ENCODE data around the gene PKD1L1.
"Not testable (repeated sequence)": the region's sequence is repeated elsewhere in the genome, so short reads cannot be mapped to it uniquely, and the experiment has no call there.

Gene PKD1L1

GRCh38 chr7:47948141-47948790, at the start of gene PKD1L1:
PKD1L1 (minus strand) TSS chr7:47948466; CDS start chr7:47948440, 26 bp downstream.
- H3K27me3 ChIP-seq (ENCODE audit: control insufficient read depth in 1 of 2, insufficient read depth in 2 of 2, low read length in 2 of 2) = no peaks in the 10 kb centered on the region
- no peaks in the 10 kb centered on the region for H3K4me1 ChIP-seq (ENCODE audit: insufficient read depth, low read length)
- H3K27ac ChIP-seq (ENCODE audit: low read depth, low read length) = no peak within 1 kb of the TSS
- no peaks in the 10 kb centered on the region for H3K9me3 ChIP-seq (ENCODE audit: low read length)
- H3K4me3 ChIP-seq (ENCODE audit: low read depth in 1 of 2, low read length in 2 of 2) = no peak within 1 kb of the TSS
- no peaks in the 10 kb centered on the region for H3K36me3 ChIP-seq (ENCODE audit: insufficient read depth, low read length)
- H3K9ac ChIP-seq (ENCODE audit: low read length) = no peak within 1 kb of the TSS

- H3K36me3 ChIP-seq (ENCODE audit: insufficient read depth, low read length) = no peaks in the 10 kb centered on the region
- H3K4me1 ChIP-seq (ENCODE audit: insufficient read depth, low read length) = no peaks in the 10 kb centered on the region
- no peaks in the 10 kb centered on the region for H3K27me3 ChIP-seq (ENCODE audit: control insufficient read depth in 1 of 2, insufficient read depth in 2 of 2, low read length in 2 of 2)
- H3K4me3 ChIP-seq (ENCODE audit: low read depth in 1 of 2, low read length in 2 of 2) = peak overlapping the region in 1 of 2 donors; percentile 65
- no peak overlapping the region for H3K9ac ChIP-seq (ENCODE audit: low read length)
- H3K27ac ChIP-seq (ENCODE audit: low read depth, low read length) = no peak overlapping the region
- H3K9me3 ChIP-seq (ENCODE audit: low read length) = no peaks in the 10 kb centered on the region
Measured at GRCh38 chr7:47992446-47992845, 44.2 kb upstream of the PKD1L1 start.

GRCh38 chr7:47991741-47992311, 43.6 kb upstream of the PKD1L1 start:
- no peaks in the 10 kb centered on the region for H3K4me1 ChIP-seq (ENCODE audit: insufficient read depth, low read length)
- peak overlapping the region; percentile 45 for H3K27ac ChIP-seq (ENCODE audit: low read depth, low read length)
- no peak overlapping the region for H3K9ac ChIP-seq (ENCODE audit: low read length)
- H3K9me3 ChIP-seq (ENCODE audit: low read length) = no peaks in the 10 kb centered on the region
- H3K36me3 ChIP-seq (ENCODE audit: insufficient read depth, low read length) = no peaks in the 10 kb centered on the region
- H3K27me3 ChIP-seq (ENCODE audit: control insufficient read depth in 1 of 2, insufficient read depth in 2 of 2, low read length in 2 of 2) = no peaks in the 10 kb centered on the region
- H3K4me3 ChIP-seq (ENCODE audit: low read depth in 1 of 2, low read length in 2 of 2) = peak overlapping the region; percentile 35 to 65

GRCh38 chr7:47991270-47991669, 43.0 kb upstream of the PKD1L1 start:
- Histone ChIP-seq H3K9ac (ENCODE audit: low read length) (no peak overlapping the region), H3K27ac (ENCODE audit: low read depth, low read length) (no peak overlapping the region), H3K9me3 (ENCODE audit: low read length) (no peaks in the 10 kb centered on the region), H3K36me3 (ENCODE audit: insufficient read depth, low read length) (no peaks in the 10 kb centered on the region), H3K27me3 (ENCODE audit: control insufficient read depth in 1 of 2, insufficient read depth in 2 of 2, low read length in 2 of 2) (no peaks in the 10 kb centered on the region), H3K4me1 (ENCODE audit: insufficient read depth, low read length) (no peaks in the 10 kb centered on the region), H3K4me3 (ENCODE audit: low read depth in 1 of 2, low read length in 2 of 2) (peak overlapping the region in 1 of 2 donors; percentile 65)

- Histone ChIP-seq H3K9ac (ENCODE audit: low read length) (no peak overlapping the region), H3K36me3 (ENCODE audit: insufficient read depth, low read length) (no peaks in the 10 kb centered on the region), H3K9me3 (ENCODE audit: low read length) (no peaks in the 10 kb centered on the region), H3K27ac (ENCODE audit: low read depth, low read length) (no peak overlapping the region), H3K27me3 (ENCODE audit: control insufficient read depth in 1 of 2, insufficient read depth in 2 of 2, low read length in 2 of 2) (no peaks in the 10 kb centered on the region), H3K4me3 (ENCODE audit: low read depth in 1 of 2, low read length in 2 of 2) (no peak overlapping the region), H3K4me1 (ENCODE audit: insufficient read depth, low read length) (no peaks in the 10 kb centered on the region)
Measured at GRCh38 chr7:47990592-47990991, 42.3 kb upstream of the PKD1L1 start.

- H3K9me3 ChIP-seq (ENCODE audit: low read length); H3K9ac ChIP-seq (ENCODE audit: low read length); H3K36me3 ChIP-seq (ENCODE audit: insufficient read depth, low read length); H3K27me3 ChIP-seq (ENCODE audit: control insufficient read depth in 1 of 2, insufficient read depth in 2 of 2, low read length in 2 of 2); H3K27ac ChIP-seq (ENCODE audit: low read depth, low read length); H3K4me1 ChIP-seq (ENCODE audit: insufficient read depth, low read length); H3K4me3 ChIP-seq (ENCODE audit: low read depth in 1 of 2, low read length in 2 of 2): not testable (repeated sequence)
Measured at GRCh38 chr7:47989607-47990400, 41.5 kb upstream of the PKD1L1 start.

- H3K36me3 ChIP-seq (ENCODE audit: insufficient read depth, low read length) = no peaks in the 10 kb centered on the region
- no peak overlapping the region for H3K27ac ChIP-seq (ENCODE audit: low read depth, low read length)
- H3K9me3 ChIP-seq (ENCODE audit: low read length) = no peaks in the 10 kb centered on the region
- no peak overlapping the region for H3K4me3 ChIP-seq (ENCODE audit: low read depth in 1 of 2, low read length in 2 of 2)
- H3K4me1 ChIP-seq (ENCODE audit: insufficient read depth, low read length) = no peaks in the 10 kb centered on the region
- H3K9ac ChIP-seq (ENCODE audit: low read length) = no peak overlapping the region
- H3K27me3 ChIP-seq (ENCODE audit: control insufficient read depth in 1 of 2, insufficient read depth in 2 of 2, low read length in 2 of 2) = no peaks in the 10 kb centered on the region
Measured at GRCh38 chr7:47988496-47989386, 40.5 kb upstream of the PKD1L1 start.

GRCh38 chr7:47982610-47983009, 34.3 kb upstream of the PKD1L1 start:
- Histone ChIP-seq H3K9ac (ENCODE audit: low read length) (no peak overlapping the region), H3K4me3 (ENCODE audit: low read depth in 1 of 2, low read length in 2 of 2) (no peak overlapping the region), H3K36me3 (ENCODE audit: insufficient read depth, low read length) (peaks cover 4% of the 10 kb centered on the region), H3K4me1 (ENCODE audit: insufficient read depth, low read length) (peaks cover 13% of the 10 kb centered on the region), H3K27ac (ENCODE audit: low read depth, low read length) (no peak overlapping the region), H3K9me3 (ENCODE audit: low read length) (no peaks in the 10 kb centered on the region), H3K27me3 (ENCODE audit: control insufficient read depth in 1 of 2, insufficient read depth in 2 of 2, low read length in 2 of 2) (no peaks in the 10 kb centered on the region)

GRCh38 chr7:47980648-47981047, 32.4 kb upstream of the PKD1L1 start:
- H3K9ac ChIP-seq (ENCODE audit: low read length); H3K9me3 ChIP-seq (ENCODE audit: low read length); H3K27ac ChIP-seq (ENCODE audit: low read depth, low read length); H3K27me3 ChIP-seq (ENCODE audit: control insufficient read depth in 1 of 2, insufficient read depth in 2 of 2, low read length in 2 of 2); H3K4me3 ChIP-seq (ENCODE audit: low read depth in 1 of 2, low read length in 2 of 2): not testable (repeated sequence)
- Histone ChIP-seq H3K4me1 (ENCODE audit: insufficient read depth, low read length) (peaks cover 16% of the 10 kb centered on the region), H3K36me3 (ENCODE audit: insufficient read depth, low read length) (peaks cover 23% of the 10 kb centered on the region)

- Histone ChIP-seq H3K27ac (ENCODE audit: low read depth, low read length) (peak overlapping the region; percentile 86), H3K4me1 (ENCODE audit: insufficient read depth, low read length) (peaks cover 16% of the 10 kb centered on the region), H3K4me3 (ENCODE audit: low read depth in 1 of 2, low read length in 2 of 2) (peak overlapping the region; percentile 91 to 93), H3K36me3 (ENCODE audit: insufficient read depth, low read length) (peaks cover 31% of the 10 kb centered on the region), H3K9me3 (ENCODE audit: low read length) (no peaks in the 10 kb centered on the region), H3K27me3 (ENCODE audit: control insufficient read depth in 1 of 2, insufficient read depth in 2 of 2, low read length in 2 of 2) (no peaks in the 10 kb centered on the region), H3K9ac (ENCODE audit: low read length) (no peak overlapping the region)
Measured at GRCh38 chr7:47979832-47980181, 31.5 kb upstream of the PKD1L1 start.
